ENCODE measurements around the gene SKP1.
A peak's percentile ranks its signal among the peaks of the same experiment; 100 is the strongest.

Gene SKP1

DNA sequence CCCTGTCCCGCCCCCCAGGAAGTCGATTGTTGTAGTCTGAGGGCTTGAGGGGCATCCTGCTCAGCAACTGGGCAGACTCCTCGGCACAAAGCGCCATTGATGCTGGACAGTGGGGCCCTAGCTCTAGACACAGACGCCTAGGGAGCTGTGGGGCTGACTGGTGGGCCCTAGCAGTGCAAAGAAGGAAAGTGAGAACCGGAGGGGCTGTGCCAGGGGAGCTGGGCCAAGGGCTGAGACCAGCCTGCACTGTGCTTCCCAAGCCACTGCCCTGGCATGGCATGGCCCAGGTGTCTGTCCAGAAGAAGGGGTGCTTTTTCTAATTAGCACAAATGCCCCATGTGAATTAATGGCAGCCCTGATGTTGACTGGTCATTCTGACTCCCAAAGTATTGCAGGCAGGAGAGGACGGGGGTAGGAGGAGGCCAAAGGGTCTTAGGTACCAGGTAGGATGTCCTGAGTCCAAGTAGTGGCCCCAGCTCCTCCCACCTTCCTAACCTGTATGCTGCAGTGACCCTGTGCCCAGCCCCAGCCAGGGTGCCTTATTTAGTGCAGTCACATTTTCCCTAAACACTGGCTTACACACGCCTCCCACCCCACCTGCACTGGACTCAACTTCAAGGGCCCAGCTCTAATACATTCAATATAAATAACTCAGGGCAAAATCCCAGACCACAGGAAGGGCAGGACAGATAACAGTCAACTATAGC lies 46.4 kb downstream of the SKP1 start:
- DNase-seq (ENCODE audit: low read depth in 4 of 4, low spot score in 1 of 4): no peak

GRCh38 chr5:134129411-134130238 lies 47.1 kb downstream of the SKP1 start:
- no peak for DNase-seq (ENCODE audit: low read depth in 4 of 4, low spot score in 1 of 4)

DNA sequence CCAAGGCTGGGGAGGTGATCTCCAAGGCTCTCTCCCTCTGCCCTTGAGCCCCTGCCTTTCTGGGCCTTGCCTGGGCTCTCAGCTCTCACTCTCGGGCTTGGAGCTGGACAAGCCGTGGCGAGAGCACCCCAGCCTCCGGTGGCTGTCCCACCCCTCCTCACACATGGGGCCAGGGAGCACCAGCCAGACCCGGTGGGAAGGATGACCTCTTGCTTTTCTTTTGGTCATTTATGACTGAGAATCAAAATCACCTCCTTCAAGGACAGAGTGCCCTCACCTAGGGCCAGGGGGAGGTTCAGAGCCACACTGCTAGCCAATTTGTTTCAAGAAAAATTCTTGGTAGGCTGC lies 48.1 kb downstream of the SKP1 start:
- DNase-seq (ENCODE audit: low read depth in 4 of 4, low spot score in 1 of 4): no peak

GRCh38 chr5:134127988-134128647 lies 48.6 kb downstream of the SKP1 start:
- DNase-seq (ENCODE audit: low read depth in 4 of 4, low spot score in 1 of 4): no peak

DNA sequence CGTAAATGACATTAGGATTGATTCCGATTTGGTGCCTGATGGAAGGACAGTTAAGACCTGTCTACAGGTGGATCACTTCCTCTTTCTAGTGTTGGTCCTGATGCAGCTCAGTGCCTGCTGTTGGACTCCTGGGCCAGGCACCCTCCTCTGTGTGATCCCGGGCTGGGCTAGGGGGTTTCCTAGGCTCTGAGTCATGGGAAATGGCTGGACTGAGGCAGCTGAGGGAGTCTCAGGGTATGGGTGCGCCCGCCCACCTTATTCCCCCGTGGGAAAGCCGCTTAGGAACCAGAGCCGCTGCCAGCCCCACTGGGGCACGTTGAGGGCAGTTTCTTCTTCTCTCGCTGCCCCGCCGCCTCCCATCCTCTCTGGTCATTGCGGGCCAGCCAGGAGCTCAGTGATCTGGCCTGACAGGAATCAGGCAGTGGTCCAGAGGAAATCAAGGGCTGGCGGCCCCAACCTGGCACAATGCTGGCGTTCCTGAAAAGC lies 49.3 kb downstream of the SKP1 start:
- no peak for DNase-seq (ENCODE audit: low read depth in 4 of 4, low spot score in 1 of 4)

GRCh38 chr5:134125039-134126015 lies 51.4 kb downstream of the SKP1 start:
- DNase-seq (ENCODE audit: low read depth in 4 of 4, low spot score in 1 of 4): no peak

GRCh38 chr5:134124289-134125038 lies 52.3 kb downstream of the SKP1 start:
- DNase-seq (ENCODE audit: low read depth in 4 of 4, low spot score in 1 of 4): no peak

DNA sequence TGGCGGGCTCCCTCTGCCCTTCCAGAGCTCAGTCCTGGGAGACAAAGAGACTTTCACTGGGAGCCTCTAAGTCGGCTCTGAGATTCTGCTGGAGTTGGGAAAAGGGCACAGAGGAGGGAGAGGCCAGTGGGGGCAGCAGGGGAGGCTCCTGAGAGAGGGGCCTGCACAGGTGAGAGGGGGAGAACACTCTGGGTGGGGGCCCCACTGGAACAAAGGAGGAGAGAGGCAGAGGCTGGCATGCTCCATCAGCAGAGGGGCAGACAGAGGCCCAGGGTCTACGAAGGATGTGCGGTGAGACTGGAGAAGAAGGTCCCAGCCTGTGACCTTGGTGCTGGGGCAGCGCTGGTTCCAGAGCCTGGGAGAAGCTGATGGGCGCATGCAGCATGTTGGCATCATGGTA lies 53.4 kb downstream of the SKP1 start:
- DNase-seq (ENCODE audit: low read depth in 4 of 4, low spot score in 1 of 4): no peak

DNA sequence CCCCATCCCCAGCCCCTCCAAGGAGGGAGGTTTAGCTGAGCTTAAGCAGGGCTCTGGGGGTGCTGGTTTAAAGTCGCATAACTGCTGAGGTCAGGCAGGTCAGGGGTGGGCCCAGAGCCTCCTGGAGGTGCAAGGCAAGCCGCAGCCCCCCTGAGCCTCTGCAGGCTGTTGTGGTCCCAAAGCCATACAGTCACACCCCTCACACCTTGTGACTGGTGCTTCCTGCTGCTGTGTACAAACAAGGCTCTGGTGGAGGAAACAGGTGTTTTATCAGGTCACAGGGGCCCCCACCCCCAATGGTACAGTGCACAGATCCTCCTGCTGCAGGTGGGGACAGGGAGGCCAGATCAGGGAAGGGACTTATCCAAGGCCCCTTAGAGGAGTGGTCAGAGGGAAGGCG lies 54.2 kb downstream of the SKP1 start:
- no peak for DNase-seq (ENCODE audit: low read depth in 4 of 4, low spot score in 1 of 4)

GRCh38 chr5:134120386-134121138 lies 56.2 kb downstream of the SKP1 start:
- DNase-seq (ENCODE audit: low read depth in 4 of 4, low spot score in 1 of 4): no peak

DNA sequence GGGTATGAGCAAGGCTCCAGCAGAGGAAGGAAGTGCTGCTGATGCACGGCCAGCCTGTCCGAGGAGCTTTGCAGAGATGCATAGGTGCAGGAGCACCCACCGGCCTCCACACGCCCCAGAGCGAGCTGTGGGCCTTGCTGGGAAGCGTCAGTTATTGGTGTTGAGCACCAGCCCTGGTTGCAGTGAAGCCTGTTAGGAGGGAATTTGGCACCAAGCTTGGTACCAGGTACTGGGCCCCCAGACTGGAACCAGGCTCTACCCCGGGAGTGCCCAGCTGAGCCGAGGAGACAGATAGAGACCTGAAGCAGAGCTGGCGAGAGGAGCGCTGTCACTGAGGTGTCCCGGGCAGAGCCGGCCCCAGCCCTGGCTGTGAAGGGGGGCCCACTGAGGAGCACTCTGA lies 57.0 kb downstream of the SKP1 start:
- no peak for DNase-seq (ENCODE audit: low read depth in 4 of 4, low spot score in 1 of 4)

DNA sequence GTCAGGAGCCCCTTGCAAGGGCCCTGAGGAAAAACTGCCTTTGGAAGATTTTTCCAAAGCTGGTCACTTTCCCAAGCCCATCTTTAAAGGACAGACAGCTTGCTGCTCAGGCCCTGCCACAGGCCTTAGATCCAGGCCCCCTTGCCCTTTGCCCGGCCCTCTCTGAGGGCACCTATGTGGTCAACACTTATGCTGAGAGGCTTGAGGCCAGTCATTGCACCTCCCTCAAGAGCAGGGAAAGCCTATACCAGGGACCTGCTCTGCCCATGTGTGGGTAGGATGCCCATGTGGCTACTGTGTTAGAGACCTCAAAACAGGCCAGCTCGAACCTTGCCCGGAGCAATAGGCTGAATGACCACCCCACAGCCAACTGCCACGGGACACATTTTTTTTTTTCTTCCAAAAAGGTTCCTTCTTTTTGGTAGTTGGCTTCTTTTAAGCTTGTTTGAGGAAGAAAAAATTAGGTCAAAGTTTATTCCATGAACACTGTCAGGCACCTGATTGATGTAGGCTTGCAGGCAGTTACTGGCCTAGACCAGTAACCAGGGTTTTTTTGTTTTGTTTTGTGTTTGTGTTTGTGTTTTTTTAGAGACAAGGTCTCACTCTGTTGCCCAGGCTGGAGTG lies 58.4 kb downstream of the SKP1 start:
- DNase-seq (ENCODE audit: low read depth in 4 of 4, low spot score in 1 of 4): no peak

- DNase-seq (ENCODE audit: low read depth in 4 of 4, low spot score in 1 of 4): no peak
Observed at GRCh38 chr5:134116789-134117761, 59.7 kb downstream of the SKP1 start.

DNA sequence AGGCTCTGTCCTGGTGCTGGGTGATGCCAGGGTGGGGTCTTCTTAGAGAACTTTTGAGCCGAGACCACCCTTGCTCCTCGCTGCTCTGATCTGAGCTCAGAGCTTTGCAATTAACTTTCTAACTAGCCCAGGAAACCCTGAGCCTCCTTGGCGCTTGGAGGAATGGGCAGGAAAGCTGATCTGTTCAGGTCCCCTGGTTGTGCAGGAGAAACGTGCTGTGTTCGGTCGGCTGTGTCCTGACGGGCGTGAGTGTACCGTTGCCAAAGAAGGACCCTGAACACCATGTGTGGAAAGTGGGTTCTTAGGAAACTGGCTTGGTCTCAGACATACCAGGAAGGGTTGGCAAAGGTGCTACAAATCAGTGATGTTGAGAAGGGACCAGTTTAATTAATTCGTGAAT lies 60.5 kb downstream of the SKP1 start:
- DNase-seq (ENCODE audit: low read depth in 4 of 4, low spot score in 1 of 4): no peak

- DNase-seq (ENCODE audit: low read depth in 4 of 4, low spot score in 1 of 4): no peak
Observed at GRCh38 chr5:134115806-134116175, 61.0 kb downstream of the SKP1 start.

DNA sequence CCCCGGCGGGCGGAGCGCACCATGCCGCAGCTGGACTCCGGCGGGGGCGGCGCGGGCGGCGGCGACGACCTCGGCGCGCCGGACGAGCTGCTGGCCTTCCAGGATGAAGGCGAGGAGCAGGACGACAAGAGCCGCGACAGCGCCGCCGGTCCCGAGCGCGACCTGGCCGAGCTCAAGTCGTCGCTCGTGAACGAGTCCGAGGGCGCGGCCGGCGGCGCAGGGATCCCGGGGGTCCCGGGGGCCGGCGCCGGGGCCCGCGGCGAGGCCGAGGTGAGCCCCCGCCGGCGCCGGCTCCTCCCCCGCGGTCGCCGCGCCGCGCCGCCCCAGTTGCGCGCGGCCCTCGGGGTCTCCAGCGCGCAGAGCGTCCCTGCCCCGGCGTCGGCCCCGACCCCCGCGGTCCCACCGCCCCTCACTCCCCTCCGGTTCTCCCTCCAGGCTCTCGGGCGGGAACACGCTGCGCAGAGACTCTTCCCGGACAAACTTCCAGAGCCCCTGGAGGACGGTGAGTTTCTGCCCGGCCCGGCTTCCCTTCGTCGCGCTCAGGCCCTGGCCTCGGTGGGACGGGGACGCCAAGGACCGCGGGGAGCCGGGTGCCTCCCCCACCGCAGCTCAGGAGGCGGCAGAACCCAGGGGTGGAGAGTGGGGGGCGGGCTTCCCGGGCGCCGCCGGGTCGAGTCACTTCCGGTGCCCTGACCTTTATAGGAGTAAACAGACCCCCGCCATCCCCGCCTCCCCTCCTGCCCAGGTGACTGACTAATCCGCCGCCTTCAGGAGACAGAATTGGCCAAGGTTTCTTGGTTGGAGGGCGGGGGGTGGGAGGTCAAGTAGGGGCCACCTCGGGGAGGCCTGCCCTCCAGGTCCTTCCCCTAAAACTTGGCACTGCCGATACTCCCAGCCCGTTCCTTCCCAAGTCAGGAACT lies 61.6 kb downstream of the SKP1 start:
- DNase-seq (ENCODE audit: low read depth in 4 of 4, low spot score in 1 of 4): peak in 2 of 4 experiments; percentile 55 to 77
